GM12892 (cell line): ENCODE measurements around the gene TMEM98.

Experiments used
- DNase-seq: peaks from one replicate; pipeline ENCODE4 v3.0.0; 2011; ENCODE audit not compliant: insufficient read length
- FAIRE-seq: peaks from 2 replicates; lab custom pipeline; 2011; peaks lifted over from hg19 to GRCh38; lab: Jason Lieb, UNC
- POLR2A ChIP-seq: IDR thresholded peaks from 2 replicates; pipeline ENCODE4 v1.6.1; 2011; ENCODE audit warnings: low read depth, low read length, control low read depth
- POLR2AphosphoS5 ChIP-seq: IDR thresholded peaks from 2 replicates; pipeline ENCODE4 v1.6.1; 2011; ENCODE audit warnings: low read depth, low read length, control low read depth
- TAF1 ChIP-seq: IDR thresholded peaks from 2 replicates; pipeline ENCODE4 v1.6.1; 2011; ENCODE audit warnings: low read depth, mild to moderate bottlenecking, control low read depth, low read length, borderline replicate concordance

TMEM98 gene

DNA sequence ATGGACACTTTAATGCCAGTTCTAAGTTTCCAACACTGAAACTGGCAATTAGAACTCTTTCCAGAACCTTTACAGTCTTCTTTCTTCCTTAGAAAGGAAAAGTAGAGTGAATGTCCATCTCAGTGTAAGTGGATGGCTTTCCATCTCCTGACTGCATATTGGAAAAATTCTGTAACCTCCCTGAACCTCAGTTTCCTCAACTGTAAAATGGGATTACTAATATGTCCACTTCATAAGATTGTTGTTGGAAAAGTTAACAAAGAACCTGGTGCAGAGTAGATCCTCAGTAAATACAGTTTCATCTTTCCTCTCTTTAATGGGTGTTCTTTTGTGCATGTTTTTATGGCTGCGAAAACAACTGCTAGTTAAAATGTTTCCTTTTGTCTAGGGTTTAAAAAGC is 2.6 kb downstream of the TMEM98 start:
- DNase-seq (no peak), FAIRE-seq (no peak)
- TF ChIP-seq POLR2A, result no peak

DNA sequence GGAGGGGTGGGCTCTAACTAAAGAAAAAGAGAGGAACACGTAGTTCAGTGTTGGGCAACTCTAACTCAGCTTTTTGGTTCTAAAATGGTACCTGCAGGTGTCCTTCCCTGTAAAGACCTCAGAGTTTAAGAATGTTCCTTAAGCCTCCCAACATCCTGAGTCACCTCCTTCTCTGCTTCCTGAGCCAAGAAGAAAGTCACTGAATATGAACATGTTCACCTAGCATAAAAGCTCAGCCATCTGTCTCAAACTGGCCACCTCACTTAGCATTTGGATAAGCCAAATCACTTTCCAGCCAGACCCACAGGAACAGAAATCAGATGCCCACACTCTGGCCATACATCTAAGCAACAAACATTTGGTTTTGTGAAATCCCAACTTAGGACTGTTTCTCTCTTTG is 3.7 kb downstream of the TMEM98 start:
- FAIRE-seq (no peak), DNase-seq (no peak)
- no peak for TF ChIP-seq TAF1
- TF ChIP-seq POLR2A, result no peak
- no peak for TF ChIP-seq POLR2AphosphoS5

DNA sequence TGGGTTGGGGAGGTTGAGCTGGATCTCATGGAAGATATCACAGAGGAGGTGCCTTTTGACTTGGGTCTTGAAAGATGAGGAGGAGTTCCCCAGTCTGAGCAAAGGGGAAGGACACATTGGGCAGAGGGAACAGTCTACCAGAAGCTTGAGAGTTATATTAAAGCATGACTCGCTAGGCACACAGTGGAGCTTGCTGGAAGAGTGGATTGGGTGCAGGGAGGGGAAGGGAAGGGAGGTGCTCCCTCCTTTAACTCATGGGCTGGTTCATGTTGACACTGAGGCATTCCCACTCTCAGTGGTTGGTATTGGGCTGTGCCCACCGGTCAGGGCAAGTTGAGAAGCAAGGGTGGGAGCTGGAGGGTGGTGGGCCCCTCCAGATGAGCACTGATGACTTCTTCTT is 5.9 kb downstream of the TMEM98 start:
- FAIRE-seq (no peak), DNase-seq (no peak)
- TF ChIP-seq POLR2AphosphoS5 (no peak), TAF1 (no peak), POLR2A (no peak)

DNA sequence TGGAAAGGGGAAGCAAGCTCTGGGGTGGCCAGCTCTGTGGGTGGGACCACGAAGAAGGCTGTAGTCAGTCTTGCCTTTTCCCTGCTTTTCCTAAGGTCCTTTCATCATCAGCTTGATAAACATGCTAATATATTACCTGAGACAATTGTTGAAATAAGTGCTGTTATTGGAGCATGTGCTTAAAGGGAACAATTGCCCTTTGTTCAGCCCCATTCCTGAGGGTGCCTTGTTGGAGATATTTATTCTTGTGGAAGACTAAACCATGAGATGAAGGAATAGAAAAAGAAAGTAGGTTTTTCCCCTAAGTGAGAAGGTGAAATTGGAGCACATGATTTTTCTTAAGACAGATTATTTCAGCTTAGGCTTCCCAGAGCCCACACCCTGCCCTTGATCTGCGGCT is 7.8 kb downstream of the TMEM98 start:
- no peak for TF ChIP-seq POLR2A
- no peak for TF ChIP-seq TAF1
- no peak for TF ChIP-seq POLR2AphosphoS5
- FAIRE-seq, result no peak
- no peak for DNase-seq

DNA sequence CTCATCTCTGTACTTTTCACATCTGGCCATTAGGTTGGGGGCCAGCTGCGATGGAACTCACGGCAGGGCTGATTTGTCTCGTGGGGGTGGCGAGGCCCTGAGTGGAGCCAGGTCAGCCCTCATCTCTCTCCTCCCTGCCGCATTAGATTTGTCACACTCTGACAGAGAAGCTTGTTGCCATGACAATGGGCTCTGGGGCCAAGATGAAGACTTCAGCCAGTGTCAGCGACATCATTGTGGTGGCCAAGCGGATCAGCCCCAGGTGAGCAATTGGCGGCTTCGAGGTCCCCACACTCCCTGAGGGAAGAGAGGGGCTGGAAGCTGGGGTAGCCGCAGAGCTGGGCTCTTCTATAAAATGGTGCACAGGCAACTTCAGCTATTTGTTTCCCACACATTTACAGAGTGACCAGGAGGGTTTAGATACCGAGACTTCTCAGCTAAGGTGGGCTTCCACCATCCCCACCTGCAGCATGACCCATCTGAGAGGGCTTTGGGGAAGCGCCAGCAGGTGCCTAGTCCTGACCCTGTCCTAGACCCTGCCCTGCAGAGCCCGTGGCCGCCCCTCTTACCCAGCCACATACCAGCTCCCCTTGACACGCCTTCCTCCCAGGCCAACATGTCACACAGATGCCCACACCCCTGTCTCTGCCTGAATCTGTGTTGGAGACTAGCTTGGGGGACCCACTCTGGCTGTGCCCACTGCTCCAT is 8.4 kb downstream of the TMEM98 start:
- TF ChIP-seq POLR2A (no peak), POLR2AphosphoS5 (no peak), TAF1 (no peak)
- no peak for DNase-seq
- no peak for FAIRE-seq

DNA sequence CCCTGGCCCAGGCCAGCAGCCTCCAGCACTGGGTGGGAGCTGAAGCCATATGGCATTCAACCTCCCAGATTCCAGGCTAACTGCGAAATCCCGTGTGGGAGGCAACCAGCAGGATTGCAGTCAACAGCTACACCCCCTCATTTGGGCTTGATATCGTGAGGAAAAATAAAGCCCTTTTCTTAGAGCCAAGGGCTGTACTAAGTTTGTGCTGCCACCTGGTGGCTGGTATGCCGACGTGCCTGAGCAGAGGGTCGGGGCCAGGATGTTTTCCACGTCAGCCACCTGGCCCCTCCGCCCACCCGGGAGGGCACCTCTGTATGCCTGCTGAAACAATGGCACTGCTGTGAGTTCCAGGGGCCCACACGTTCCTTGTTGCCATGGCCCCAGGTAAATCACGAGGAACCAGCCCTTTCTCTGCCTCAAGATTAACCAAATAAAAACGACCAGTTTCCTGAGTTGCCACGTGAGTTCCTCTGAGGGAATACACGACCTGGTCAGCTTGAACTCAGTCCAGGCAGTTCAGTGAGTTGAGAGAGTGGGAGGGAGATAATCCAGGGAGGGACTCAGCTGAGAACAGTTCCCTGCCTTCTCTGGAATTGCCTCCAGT is 9.0 kb downstream of the TMEM98 start:
- no peak for TF ChIP-seq POLR2AphosphoS5
- FAIRE-seq, result peak; percentile 93
- DNase-seq, result peak; percentile 60

DNA sequence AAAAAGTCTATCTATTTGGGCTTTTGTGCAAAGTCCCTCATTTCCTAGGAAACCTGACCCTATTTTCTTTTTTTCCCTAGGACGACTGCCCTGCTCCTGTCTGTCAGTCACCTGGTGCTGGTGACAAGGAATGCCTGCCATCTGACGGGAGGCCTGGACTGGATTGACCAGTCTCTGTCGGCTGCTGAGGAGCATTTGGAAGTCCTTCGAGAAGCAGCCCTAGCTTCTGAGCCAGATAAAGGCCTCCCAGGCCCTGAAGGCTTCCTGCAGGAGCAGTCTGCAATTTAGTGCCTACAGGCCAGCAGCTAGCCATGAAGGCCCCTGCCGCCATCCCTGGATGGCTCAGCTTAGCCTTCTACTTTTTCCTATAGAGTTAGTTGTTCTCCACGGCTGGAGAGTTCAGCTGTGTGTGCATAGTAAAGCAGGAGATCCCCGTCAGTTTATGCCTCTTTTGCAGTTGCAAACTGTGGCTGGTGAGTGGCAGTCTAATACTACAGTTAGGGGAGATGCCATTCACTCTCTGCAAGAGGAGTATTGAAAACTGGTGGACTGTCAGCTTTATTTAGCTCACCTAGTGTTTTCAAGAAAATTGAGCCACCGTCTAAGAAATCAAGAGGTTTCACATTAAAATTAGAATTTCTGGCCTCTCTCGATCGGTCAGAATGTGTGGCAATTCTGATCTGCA is 12.9 kb downstream of the TMEM98 start:
- no peak for DNase-seq
- TF ChIP-seq TAF1 (no peak), POLR2AphosphoS5 (no peak), POLR2A (no peak)
- no peak for FAIRE-seq

DNA sequence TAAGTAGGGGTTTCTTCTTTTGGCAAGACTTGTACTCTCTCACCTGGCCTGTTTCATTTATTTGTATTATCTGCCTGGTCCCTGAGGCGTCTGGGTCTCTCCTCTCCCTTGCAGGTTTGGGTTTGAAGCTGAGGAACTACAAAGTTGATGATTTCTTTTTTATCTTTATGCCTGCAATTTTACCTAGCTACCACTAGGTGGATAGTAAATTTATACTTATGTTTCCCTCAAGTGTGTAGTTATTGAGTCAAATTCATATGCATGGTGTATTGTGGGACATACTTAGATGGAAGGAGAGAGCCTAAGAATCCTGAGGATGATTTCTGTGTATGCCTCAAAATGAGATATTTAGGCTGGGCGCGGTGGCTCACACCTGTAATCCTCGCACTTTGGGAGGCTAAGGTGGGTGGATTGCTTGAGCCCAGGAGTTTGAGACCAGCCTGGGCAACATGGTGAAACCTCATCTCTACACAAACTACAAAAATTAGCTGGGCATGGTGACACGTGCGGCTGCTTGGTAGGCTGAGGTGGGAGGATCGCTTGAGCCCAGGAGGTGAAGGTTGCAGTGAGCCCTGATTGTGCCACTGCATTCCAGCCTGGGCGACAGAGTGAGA is 13.6 kb downstream of the TMEM98 start:
- no peak for DNase-seq
- no peak for FAIRE-seq
- TF ChIP-seq TAF1, result no peak
- no peak for TF ChIP-seq POLR2AphosphoS5

DNA sequence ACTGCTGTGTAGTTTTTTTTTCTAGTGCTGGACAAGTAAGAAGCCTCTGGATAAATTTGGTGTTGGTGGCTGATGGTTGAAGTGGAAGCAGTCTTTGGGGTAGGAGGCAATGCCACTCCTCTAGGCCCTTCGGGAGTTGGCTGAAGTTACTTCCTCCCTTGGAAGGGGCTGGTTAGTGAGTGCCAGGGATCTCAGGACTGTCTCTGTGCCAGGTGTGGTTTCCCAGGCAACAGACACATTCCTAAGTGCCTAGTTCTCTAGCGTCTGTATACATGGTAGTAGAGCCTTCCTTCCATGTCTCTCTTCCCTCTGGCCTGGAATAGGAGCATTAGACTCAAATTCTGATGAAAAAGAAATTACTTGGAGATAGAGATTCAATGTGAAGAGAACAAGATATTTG is 15.3 kb downstream of the TMEM98 start:
- no peak for DNase-seq
- FAIRE-seq, result no peak
- TF ChIP-seq TAF1 (no peak), POLR2AphosphoS5 (no peak), POLR2A (no peak)

DNA sequence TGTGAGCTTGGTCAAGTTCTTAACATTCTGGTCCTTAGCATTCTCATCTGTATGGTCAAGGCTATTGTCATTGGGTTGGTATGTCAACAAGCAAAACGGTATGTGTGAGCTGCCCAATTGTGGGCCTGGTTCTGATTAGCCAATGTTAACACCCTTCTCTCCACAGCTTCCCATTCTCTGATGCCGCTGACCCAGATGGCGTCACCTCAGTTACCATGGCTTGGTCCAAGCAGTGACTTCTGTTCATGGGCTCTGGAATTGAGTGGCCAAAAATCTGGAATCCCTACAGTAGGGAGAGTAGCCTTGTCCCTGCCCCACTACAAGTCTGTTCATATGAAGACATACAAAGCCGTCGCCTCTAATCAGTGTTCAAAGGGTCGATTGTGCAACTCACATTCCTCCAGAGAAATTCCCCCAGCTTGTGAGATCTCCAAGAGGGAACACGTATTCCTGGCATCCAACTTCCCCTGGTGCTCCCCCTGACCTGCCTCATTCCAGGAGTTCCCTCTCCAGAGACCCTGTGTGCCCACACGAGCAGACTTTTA is 15.8 kb downstream of the TMEM98 start:
- TF ChIP-seq POLR2AphosphoS5 (no peak), POLR2A (no peak), TAF1 (no peak)
- FAIRE-seq, result no peak
- no peak for DNase-seq

DNA sequence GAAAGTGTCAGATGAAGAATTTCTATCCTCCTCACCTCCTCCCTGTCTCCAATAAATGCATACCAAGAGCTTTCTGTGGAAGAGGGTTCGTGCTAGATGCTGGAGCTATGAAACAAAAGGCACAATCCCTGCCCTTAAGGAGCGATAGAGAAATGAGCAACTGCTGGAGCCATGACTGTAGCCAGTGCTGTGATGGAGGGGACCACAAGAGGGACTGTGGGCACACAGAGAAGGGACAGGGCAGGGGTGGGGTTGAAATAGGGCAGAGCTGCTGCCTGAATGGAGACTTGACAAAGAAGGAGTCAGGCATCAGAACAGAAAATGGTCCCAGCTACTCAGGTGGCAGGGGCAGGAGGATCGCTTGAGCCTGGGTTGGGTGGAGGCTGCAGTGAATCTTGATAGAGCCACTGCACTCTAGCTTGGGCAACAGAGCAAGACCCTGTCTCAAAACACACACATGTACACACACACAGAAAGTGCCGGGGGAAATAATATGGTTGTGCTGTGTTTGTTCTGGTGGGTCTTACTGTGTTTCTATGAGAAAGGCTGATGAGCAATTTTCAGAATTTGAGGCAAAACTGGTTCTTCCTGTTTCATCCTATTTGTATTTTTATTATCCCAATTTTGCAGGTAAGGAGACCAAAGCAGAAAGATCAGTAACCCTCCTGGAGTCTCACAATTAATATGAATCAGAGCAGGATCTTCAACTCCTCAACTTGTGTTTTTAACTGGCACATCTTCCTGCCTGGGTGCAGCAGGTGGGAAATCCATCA is 16.5 kb downstream of the TMEM98 start:
- DNase-seq, result no peak
- FAIRE-seq, result no peak
- TF ChIP-seq POLR2AphosphoS5 (no peak), TAF1 (no peak), POLR2A (no peak)
